Erythroblast (primary cell): ENCODE results near the gene YIPF4.

Experiments used
- DNase-seq, 2 experiments: peaks; one replicate each; lab custom pipeline; 2025; lab: John Stamatoyannopoulos, UW
- GATA1 ChIP-seq: IDR thresholded peaks from 2 replicates; pipeline ENCODE4 v1.6.1; 2011; ENCODE audit warnings: low read depth, mild to moderate bottlenecking, control low read depth, low read length, moderate library complexity
- POLR2A ChIP-seq: IDR thresholded peaks from 2 replicates; pipeline ENCODE4 v1.6.1; 2011; ENCODE audit warnings: mild to moderate bottlenecking, low read length

YIPF4 gene

DNA sequence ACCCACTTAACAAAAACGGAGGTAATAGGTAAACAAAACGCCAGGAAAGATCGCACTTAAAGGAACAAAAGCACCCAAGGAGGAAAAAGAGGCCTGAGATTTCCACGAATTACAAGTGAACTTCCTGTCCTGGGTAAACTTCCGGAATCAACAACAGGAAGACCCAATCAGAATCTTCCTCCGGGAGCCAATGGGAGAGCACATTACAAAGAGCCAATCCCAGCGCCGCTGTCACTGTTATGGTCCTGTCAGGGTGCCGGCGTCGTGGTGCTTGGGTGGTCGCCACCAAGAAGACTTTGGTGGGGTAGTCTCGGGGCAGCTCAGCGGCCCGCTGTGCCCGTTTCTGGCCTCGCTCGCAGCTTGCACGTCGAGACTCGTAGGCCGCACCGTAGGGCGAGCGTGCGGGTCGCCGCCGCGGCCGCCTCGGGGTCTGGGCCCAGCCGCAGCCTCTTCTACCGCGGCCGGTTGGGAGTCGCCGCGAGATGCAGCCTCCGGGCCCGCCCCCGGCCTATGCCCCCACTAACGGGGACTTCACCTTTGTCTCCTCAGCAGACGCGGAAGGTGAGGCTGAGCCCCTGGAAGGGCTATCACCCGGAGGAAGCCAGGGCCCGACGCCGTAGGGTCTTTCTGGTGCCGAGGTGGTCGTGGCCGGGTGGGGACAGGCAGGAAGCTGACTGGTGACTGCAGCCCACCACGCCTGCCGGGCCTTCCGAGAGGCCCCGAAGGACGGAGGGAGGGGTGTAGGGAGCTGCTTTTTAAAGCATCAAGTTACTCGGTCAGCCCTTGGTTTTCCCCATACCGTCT lies at the start of gene YIPF4:
TSS of gene YIPF4 (plus strand) at position 231 of the 804 bp plus-strand sequence. CDS start at position 483, 252 bp downstream.
- peak; percentile 85 for TF ChIP-seq POLR2A
- no peak for TF ChIP-seq GATA1
- DNase-seq = peak; percentile 95 to 96

DNA sequence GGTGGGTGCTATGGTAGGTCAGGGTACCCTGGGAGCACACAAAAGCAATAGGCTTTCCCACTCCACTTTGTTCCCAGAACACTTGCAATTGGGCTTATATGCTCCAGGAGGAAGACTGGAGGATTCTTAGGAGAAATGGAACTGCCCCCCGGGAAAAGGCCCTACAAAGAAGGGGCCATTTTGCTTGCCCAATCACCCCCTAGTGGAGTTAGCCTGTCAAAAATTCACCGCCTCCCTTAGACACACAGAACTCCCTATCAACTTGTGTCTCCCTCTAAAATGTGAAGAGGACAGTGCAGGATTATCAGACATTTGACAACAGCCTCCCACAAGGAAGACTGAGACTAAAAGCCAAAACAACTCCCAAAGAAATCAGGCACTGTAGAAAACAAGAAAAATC lies 49.5 kb upstream of the YIPF4 start:
- TF ChIP-seq POLR2A = no peak
- DNase-seq = no peak

DNA sequence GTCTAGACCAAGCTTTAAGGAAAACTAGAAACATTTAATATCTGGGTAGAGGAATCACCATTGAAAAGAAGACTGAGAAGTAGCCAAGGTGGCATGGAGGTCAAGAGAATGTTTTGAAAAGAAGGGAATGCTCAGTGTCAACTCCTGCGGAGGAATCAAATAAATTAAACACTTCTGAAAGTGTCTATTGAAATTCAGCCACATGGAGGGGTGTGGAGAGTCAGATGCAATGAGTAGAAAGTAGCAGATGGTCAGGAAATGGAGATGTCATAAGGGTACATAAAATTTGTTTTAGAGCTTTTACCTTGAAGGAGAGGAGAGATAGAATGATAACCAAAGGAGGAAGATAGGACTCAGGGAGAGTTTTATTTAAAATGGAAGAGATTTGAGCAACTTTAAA lies 48.1 kb upstream of the YIPF4 start:
- TF ChIP-seq GATA1 (no peak), POLR2A (no peak)
- DNase-seq = no peak

DNA sequence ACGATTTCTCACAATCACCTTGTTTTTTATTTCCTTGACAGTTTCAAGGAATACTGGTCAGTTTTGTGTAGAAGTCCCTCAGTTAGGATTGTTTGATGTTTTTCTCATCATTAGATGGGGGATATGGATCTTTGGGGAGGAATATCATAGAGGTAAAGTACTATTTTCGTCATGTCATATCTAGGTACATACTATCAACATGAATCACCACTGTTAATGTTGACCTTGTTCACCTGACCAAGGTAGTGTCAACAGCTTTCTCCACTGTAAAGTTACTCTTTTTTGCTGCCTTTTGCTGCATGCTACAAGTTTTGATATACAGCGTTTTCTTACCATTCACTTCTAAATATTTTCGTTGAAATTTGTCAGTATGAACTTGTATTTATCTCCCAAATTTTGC lies 45.7 kb upstream of the YIPF4 start:
- TF ChIP-seq POLR2A (no peak), GATA1 (no peak)
- no peak for DNase-seq

DNA sequence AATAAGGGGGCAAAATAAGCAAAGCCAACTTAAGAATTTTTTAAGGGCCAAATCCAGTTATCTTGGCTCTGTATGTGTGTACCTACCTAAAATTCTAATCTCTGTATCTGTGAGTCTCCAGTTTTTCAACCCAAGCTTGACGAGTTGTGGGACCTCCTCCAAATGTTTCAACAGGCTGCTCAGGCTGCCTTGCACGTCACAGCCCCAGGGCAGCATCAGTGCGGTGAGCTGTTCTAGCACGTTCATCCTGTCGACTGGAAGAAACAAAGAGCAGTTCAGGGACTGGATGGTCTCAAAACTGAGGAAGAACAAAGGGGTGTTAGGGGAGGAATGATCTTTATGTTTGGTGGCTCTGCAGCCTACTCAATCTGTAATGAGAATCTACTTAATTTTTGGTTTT lies 42.4 kb upstream of the YIPF4 start:
- no peak for DNase-seq
- TF ChIP-seq POLR2A (no peak), GATA1 (no peak)

DNA sequence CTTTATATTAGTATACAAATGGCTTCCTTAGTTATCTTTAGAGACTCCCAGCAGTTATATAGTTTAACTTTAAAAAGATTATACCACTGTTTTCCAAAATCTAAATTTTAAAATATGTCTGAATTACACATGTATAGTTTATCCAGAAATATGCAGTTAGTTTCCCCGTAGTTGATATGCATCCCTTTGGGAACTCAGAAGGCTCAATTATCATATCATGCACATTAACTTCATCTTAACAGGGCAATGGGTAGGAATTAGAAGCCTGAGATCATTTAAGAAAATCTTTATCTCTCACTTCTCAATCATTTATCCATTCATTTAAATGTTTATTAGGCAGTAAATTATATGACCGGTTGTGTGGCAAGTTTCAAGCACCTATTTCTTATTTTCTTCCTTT lies 40.2 kb upstream of the YIPF4 start:
- DNase-seq = no peak
- TF ChIP-seq GATA1 (no peak), POLR2A (no peak)

DNA sequence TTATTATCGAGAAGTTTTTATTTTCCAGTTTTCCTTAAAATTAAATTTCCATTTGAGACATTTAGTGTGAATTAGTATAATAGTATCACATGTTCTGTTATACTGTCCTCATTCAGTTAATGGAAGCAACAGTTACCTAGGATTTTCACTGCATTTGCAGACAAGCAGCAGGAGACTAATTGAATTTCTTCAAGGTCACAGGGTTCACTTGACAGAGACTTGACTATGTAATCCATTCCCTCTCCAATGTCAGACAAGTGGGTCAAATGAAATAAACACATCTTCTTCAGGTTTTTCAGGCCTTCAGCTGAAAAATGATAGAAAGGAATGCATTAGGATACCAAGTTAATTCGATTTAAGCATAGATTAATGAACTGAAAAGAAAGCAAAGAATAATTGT lies 39.7 kb upstream of the YIPF4 start:
- no peak for DNase-seq

DNA sequence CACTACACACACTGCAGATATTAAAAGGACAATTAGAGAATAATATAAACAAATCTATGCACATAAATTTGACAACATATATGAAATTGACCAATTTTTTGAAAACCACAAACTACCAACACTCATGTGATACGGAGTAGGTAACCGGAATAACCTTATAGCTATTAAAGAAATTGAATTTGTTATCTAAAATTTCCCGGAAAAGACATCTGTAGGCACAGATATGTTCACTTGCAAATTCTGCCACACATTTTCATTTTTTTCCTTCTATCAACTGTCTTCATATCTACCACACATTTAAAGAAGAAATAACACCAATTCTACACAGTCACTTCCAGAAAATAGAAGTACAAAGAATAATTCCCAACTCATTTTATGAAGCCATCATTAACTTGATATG lies 35.4 kb upstream of the YIPF4 start:
- DNase-seq = peak; percentile 15 to 42
- TF ChIP-seq GATA1 (no peak), POLR2A (no peak)

More for the DNA sequence above, 39.7 kb upstream of the YIPF4 start:
- TF ChIP-seq POLR2A = no peak
- TF ChIP-seq GATA1 = no peak

DNA sequence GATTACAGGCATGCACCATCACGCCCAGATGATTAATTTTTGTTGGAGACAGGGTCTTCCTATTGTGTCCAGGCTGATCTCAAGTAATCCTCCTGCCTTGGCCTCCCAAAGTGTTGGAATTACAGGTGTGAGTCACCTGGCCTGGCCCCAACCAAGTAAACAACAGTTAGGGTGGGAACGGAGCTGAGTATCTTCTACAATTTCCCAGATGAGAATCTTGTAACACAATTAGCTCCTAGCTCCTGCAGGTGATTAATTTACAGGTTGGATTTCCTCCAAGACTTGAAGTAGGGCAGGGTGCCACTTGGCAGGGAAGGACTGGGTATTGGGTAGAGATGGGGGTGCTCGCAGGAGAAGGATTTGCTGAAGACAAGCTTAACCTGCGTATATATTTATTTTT lies 30.8 kb upstream of the YIPF4 start:
- TF ChIP-seq GATA1 (no peak), POLR2A (no peak)
- no peak for DNase-seq

DNA sequence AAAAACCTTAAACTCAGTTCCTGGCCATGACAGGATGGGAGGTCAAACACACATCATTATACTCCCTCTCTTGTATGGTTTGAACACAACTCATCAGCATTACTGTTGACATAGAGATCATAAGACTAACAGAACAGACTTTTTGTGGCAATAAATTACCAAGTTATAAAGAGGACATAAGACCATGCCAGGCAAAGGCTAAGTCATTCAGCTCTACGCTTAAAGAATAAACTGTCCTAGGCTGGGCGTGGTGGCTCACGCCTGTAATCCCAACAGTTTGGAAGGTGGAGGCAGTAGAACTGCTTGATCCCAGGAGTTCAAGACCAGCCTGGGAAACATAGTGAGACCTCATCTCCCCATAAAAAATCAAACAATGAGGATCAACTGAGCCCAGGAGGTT lies 29.4 kb upstream of the YIPF4 start:
- TF ChIP-seq GATA1 (no peak), POLR2A (no peak)
- no peak for DNase-seq

DNA sequence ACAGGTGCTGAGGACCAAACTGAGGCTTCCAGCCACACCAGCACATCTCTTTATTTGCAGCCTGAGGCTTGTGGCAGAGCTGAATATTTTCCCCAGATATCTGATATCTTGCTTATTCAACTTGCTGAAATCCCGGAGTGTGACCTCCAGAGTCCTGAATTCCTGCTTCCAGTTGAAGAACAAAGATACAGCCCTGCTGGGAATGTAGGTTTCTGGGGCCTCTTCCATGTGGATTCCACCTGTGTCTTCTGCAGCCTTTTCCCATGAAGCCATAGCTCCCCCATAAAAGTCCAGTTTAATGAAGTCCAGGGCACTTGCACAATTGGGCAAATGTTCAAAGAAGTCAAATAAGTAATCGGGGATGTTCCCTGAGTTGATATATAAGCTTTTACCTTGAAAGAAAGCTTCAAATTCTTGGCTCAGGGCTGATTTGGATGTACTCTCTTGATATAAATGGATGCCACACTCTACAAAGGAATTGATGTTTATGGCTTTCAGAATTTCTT lies 27.9 kb upstream of the YIPF4 start:
- TF ChIP-seq POLR2A (no peak), GATA1 (no peak)
- DNase-seq = no peak

DNA sequence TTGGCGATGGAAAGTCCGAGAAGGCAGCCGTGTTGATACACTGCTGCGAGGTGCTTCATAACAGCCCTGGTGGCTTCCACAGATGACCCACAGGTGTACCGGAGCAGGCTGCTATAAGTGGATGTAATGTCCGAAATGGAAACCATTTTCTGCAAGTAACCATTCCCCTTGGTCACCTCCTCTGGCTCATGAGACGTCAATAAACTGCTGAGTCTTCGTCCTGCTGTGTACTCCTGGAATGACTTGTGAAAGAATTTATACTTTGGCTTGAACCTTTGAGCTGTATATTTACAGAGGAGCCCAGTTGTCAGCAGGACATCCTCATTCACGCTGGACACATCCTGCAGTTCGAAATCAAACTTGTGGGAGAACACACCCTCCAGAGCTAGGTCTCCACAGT lies 27.4 kb upstream of the YIPF4 start:
- no peak for TF ChIP-seq GATA1
- TF ChIP-seq POLR2A = no peak
- DNase-seq = no peak

DNA sequence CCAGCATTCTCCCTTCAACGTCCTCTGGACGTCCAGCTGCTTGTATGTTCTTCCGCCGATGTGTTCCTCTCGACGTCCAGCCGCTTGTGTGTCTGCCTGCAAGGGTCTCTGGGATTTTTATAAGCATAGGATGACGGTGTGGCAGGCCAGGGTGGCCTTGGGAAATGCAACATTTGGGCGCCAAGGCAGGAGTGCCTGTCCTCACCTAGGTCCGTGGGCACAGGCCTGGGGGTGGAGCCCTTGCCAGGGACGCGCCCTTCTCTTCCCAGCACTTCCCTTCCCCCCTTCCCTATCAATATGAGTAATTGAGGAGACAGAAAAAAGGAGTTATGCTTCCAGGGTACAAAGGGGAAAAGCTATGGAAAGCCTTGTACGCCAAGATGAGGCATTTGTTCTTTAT lies 19.5 kb upstream of the YIPF4 start:
- TF ChIP-seq GATA1 (no peak), POLR2A (no peak)
- DNase-seq = no peak

DNA sequence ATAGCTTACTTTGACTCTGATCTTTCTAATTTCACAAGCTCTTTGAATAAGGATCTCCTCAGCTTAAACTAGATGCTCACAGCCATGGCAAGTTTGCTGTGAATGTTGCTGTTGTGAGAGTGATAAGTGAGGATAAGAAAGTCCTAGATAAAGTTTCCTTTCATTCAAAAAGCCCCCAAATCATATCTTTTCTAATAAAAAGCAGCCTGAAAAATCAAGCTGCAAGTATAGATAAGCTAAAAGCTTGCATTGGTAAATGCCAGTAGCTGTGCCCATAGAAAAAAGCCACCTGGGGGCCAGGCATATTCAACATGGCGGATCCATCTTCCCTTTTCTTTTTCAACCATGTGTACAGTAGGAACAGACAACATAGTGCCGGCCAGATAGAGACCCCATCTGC lies 17.3 kb upstream of the YIPF4 start:
- peak; percentile 40 to 86 for DNase-seq

DNA sequence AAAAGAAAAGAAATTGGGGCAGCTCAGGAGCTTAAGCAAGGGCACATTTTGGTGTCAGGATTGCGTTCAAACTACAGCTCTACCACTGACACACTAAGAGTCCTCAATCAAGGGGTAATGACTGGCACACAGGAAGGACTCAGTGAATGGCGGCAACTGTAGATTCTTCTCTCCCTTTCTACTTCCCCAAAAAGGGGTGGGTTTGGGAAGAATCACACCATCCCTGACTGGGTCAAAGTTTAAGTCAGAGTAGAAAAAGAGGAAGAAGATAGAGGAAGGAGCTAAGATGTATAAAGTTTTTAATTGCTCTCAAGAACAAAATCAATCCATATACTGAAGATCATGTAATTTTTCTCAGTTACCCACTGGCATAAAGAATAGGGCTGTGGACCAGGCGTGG lies 15.6 kb upstream of the YIPF4 start:
- no peak for DNase-seq
- TF ChIP-seq GATA1 (no peak), POLR2A (no peak)

More for the DNA sequence above, 17.3 kb upstream of the YIPF4 start:
- TF ChIP-seq POLR2A = no peak
- TF ChIP-seq GATA1 = no peak
